Stimulated activated CD4-positive, alpha-beta T cell treated with anti-CD3 and anti-CD28 coated beads, Interleukin-4, amount 100 ng/mL, for 4 hours (primary cell): Measurements from ENCODE around the gene FCHO1.
"Not testable (repeated sequence)": the region's sequence is repeated elsewhere in the genome, so short reads cannot be mapped to it uniquely, and the experiment has no call there.

Experiments
- DNase-seq, 2 experiments: peaks; one replicate each; pipeline ENCODE4 v3.0.0-alpha.2; 2020

Gene FCHO1

GRCh38 chr19:17795495-17795856 lies 44.2 kb downstream of the FCHO1 start:
- no peak for DNase-seq

GRCh38 chr19:17796013-17796837 lies 44.9 kb downstream of the FCHO1 start:
- no peak for DNase-seq

- DNase-seq = no peak
These were observed 45.7 kb downstream of the FCHO1 start for GRCh38 chr19:17796838-17797423.

- DNase-seq = peak; percentile 24 to 64
These were observed 46.3 kb downstream of the FCHO1 start for GRCh38 chr19:17797424-17798201.

- not testable (repeated sequence) for DNase-seq
These were observed 47.3 kb downstream of the FCHO1 start for GRCh38 chr19:17798599-17798998.

- no peak for DNase-seq
These were observed 51.0 kb downstream of the FCHO1 start for GRCh38 chr19:17802137-17802858.

- no peak for DNase-seq
These were observed 52.1 kb downstream of the FCHO1 start for GRCh38 chr19:17803264-17803896.

GRCh38 chr19:17805427-17805826 lies 54.1 kb downstream of the FCHO1 start:
- no peak for DNase-seq

GRCh38 chr19:17806945-17807344 lies 55.7 kb downstream of the FCHO1 start:
- no peak for DNase-seq

- no peak for DNase-seq
These were observed 56.5 kb downstream of the FCHO1 start for GRCh38 chr19:17807731-17808316.

- DNase-seq = no peak
These were observed 59.8 kb downstream of the FCHO1 start for GRCh38 chr19:17811103-17811502.

GRCh38 chr19:17811681-17812080 lies 60.4 kb downstream of the FCHO1 start:
- no peak for DNase-seq

- no peak for DNase-seq
These were observed 60.8 kb downstream of the FCHO1 start for GRCh38 chr19:17812099-17812498.

- no peak for DNase-seq
These were observed 66.5 kb downstream of the FCHO1 start for GRCh38 chr19:17817668-17818363.

GRCh38 chr19:17821190-17821589 lies 69.9 kb downstream of the FCHO1 start, which contains the start of gene INSL3:
INSL3 (minus strand) TSS chr19:17821519; CDS start chr19:17821506, 13 bp downstream.
- DNase-seq = no peak

- no peak for DNase-seq
These were observed 73.1 kb downstream of the FCHO1 start for GRCh38 chr19:17824339-17824738.

GRCh38 chr19:17826508-17827056 lies 75.3 kb downstream of the FCHO1 start:
- no peak for DNase-seq

GRCh38 chr19:17829855-17830566 lies 78.7 kb downstream of the FCHO1 start:
- DNase-seq = no peak

- DNase-seq = peak in 1 of 2 experiments; percentile 26
These were observed 79.5 kb downstream of the FCHO1 start for GRCh38 chr19:17830567-17831418.
